HepG2 (cell line): ENCODE data around the gene POLH. TPM values are rescaled to one million over a fixed set of nuclear protein-coding genes. Genes with fewer than 3 reads are reported as not detected.

ENCODE experiments used
- ETV5 ChIP-seq: IDR thresholded peaks from 2 replicates; pipeline ENCODE4 v1.6.1; 2018; ENCODE audit warnings: missing biosample characterization, missing genetic modification reagents, inconsistent platforms, borderline replicate concordance
- HMG20A ChIP-seq: IDR thresholded peaks from 2 replicates; pipeline ENCODE4 v1.6.1; 2016; ENCODE audit warnings: borderline replicate concordance
- MAF1 ChIP-seq: sonication (generic); formaldehyde crosslinking; IDR thresholded peaks from 2 replicates; pipeline ENCODE4 v1.5.0; 2020; ENCODE audit warnings: missing genetic modification reagents, borderline replicate concordance
- MTF1 ChIP-seq: sonication (generic); formaldehyde crosslinking; IDR thresholded peaks from 2 replicates; pipeline ENCODE4 v1.5.0; 2020; ENCODE audit warnings: missing genetic modification reagents
- NBN ChIP-seq: fragments of 450-650 bp; conservative IDR thresholded peaks from 2 replicates; pipeline ENCODE4 v1.6.1; 2017
- PAF1 ChIP-seq: IDR thresholded peaks from 2 replicates; pipeline ENCODE4 v1.6.1; 2016; ENCODE audit warnings: missing genetic modification reagents, missing compliant biosample characterization
- SMAD1 ChIP-seq: sonication (generic); formaldehyde crosslinking; IDR thresholded peaks from 2 replicates; pipeline ENCODE4 v1.4.0; 2020; ENCODE audit warnings: missing genetic modification reagents, low read depth, mild to moderate bottlenecking, borderline replicate concordance
- THAP11 ChIP-seq: IDR thresholded peaks from 2 replicates; pipeline ENCODE4 v1.6.1; 2016; ENCODE audit warnings: missing biosample characterization, missing genetic modification reagents
- ZFP90 ChIP-seq: sonication (generic); formaldehyde crosslinking; IDR thresholded peaks from 2 replicates; pipeline ENCODE4 v1.8.0; 2022; ENCODE audit warnings: missing genetic modification reagents, mild to moderate bottlenecking, inconsistent platforms, borderline replicate concordance
- ZNF234 ChIP-seq: sonication (generic); formaldehyde crosslinking; conservative IDR thresholded peaks from 2 replicates; pipeline ENCODE4 v1.5.1; 2020; ENCODE audit warnings: mild to moderate bottlenecking, missing genetic modification reagents
- ZNF431 ChIP-seq: sonication (generic); formaldehyde crosslinking; IDR thresholded peaks from 2 replicates; pipeline ENCODE4 v1.9.0; 2022; ENCODE audit warnings: missing genetic modification reagents, low read depth, mild to moderate bottlenecking, borderline replicate concordance
- ZNF883 ChIP-seq: sonication (generic); formaldehyde crosslinking; IDR thresholded peaks from 2 replicates; pipeline ENCODE4 v1.5.1; 2020; ENCODE audit warnings: mild to moderate bottlenecking, missing genetic modification reagents; ENCODE audit errors: not compliant biosample characterization
- polyA plus RNA-seq, 8 experiments: library from polyadenylated mRNA; depleted of rRNA in 3 of 8; stranded (reverse) in 7 of 8; unstranded in 1 of 8; fragments of >200 nt; fragmentation: Illumina TruSeq in 4 of 8; extraction: Trizol in 4 of 8; gene quantifications; 2 replicates each; pipeline versions ENCODE4 v1.2.1 to v1.2.3, GENCODE V29; 2011 to 2016; ENCODE audit warnings: low read depth in 4 of 8, missing spikeins in 1 of 8, mixed read lengths in 1 of 8; ENCODE audit not compliant: insufficient read depth in 1 of 8
- total RNA-seq, 5 experiments: library from RNA; depleted of rRNA; stranded (reverse); fragments of >200 nt; fragmentation: Illumina TruSeq; extraction: Trizol; gene quantifications; 2 replicates each; pipeline ENCODE4 v1.2.3, GENCODE V29; 2016; ENCODE audit warnings: low read depth in 1 of 5
- TF ChIP-seq, protein P1 (sequence below): sonication (generic); formaldehyde crosslinking; IDR thresholded peaks from 2 replicates; pipeline ENCODE4 v1.4.0; 2020; ENCODE audit warnings: missing genetic modification reagents
- TF ChIP-seq, protein P2 (sequence below): sonication (generic); formaldehyde crosslinking; IDR thresholded peaks from 2 replicates; pipeline ENCODE4 v1.5.0; 2020; ENCODE audit warnings: mild to moderate bottlenecking, missing genetic modification reagents
- TF ChIP-seq, protein P3 (sequence below): IDR thresholded peaks from 2 replicates; pipeline ENCODE4 v1.6.1; 2016; ENCODE audit warnings: mild to moderate bottlenecking
- TF ChIP-seq, protein P4 (sequence below): sonication (generic); formaldehyde crosslinking; IDR thresholded peaks from 2 replicates; pipeline ENCODE4 v1.4.0; 2020; ENCODE audit warnings: missing genetic modification reagents
- TF ChIP-seq, protein P5 (sequence below): IDR thresholded peaks from 2 replicates; pipeline ENCODE4 v1.6.1; 2012; ENCODE audit warnings: low read depth, low read length, improper control_type of control experiment
- TF ChIP-seq, protein P6 (sequence below): sonication (generic); formaldehyde crosslinking; IDR thresholded peaks from 2 replicates; pipeline ENCODE4 v1.8.0; 2022; ENCODE audit warnings: missing genetic modification reagents, mild to moderate bottlenecking, borderline replicate concordance

The POLH gene
- total and polyA plus RNA-seq, 2 of the 13 experiments (the other 11 are each of a cell fraction or from before 2014, with no cell fraction given) = 11.6 to 25.0 TPM

DNA sequence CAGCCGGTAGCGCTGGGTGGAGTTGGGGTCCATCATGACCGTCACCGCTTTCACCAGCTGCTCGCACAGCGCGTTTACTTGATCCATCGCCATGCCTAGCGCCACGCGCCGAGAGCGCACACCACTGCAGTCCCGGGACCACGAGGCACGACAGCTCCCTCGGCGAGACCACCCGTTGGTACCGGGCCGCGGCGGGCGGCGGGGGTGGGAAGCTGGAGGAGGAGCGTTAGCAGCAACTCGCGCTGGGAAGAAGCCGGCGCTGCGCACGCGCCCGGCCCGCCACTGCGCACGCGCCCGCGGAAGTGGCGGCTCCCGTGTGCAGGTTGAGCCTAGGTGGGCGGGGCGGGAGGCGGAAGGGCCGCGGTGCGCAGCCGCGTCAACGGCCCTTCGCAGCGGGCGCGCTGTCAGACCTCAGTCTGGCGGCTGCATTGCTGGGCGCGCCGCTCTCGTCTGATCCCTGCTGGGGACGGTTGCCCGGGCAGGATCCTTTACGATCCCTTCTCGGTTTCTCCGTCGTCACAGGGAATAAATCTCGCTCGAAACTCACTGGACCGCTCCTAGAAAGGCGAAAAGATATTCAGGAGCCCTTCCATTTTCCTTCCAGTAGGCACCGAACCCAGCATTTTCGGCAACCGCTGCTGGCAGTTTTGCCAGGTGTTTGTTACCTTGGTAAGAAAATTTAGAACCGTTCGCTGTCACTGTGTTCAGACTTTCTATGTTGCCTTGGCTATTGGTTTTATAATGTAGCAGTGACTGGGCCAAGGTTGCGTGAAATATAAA, at the start of gene POLH, which contains the start of gene XPO5 (continued):
- TF ChIP-seq THAP11 (CRISPR knock-in tag) (peak; percentile 90), NBN (no peak), PAF1 (CRISPR knock-in tag) (no peak), ZNF234 (peak; percentile 87), HMG20A (CRISPR knock-in tag) (0 out of 2 replicates have a peak, but pooled peaks have one; percentile 8), SMAD1 (CRISPR knock-in tag) (peak; percentile 96; the same call in 1 of the 2 replicates), ZNF883 (CRISPR knock-in tag) (peak; percentile 82), MAF1 (CRISPR knock-in tag) (peak; percentile 79; the same call in 1 of the 2 replicates), MTF1 (0 out of 2 replicates have a peak, but pooled peaks have one; percentile 80), ETV5 (CRISPR knock-in tag) (peak; percentile 61), ZFP90 (CRISPR knock-in tag) (peak; percentile 99), ZNF431 (CRISPR knock-in tag) (peak; percentile 58; the same call in 1 of the 2 replicates)
- TF ChIP-seq, protein P1, sequence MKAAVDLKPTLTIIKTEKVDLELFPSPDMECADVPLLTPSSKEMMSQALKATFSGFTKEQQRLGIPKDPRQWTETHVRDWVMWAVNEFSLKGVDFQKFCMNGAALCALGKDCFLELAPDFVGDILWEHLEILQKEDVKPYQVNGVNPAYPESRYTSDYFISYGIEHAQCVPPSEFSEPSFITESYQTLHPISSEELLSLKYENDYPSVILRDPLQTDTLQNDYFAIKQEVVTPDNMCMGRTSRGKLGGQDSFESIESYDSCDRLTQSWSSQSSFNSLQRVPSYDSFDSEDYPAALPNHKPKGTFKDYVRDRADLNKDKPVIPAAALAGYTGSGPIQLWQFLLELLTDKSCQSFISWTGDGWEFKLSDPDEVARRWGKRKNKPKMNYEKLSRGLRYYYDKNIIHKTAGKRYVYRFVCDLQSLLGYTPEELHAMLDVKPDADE (CRISPR knock-in tag) = peak; percentile 98
- TF ChIP-seq, protein P2, sequence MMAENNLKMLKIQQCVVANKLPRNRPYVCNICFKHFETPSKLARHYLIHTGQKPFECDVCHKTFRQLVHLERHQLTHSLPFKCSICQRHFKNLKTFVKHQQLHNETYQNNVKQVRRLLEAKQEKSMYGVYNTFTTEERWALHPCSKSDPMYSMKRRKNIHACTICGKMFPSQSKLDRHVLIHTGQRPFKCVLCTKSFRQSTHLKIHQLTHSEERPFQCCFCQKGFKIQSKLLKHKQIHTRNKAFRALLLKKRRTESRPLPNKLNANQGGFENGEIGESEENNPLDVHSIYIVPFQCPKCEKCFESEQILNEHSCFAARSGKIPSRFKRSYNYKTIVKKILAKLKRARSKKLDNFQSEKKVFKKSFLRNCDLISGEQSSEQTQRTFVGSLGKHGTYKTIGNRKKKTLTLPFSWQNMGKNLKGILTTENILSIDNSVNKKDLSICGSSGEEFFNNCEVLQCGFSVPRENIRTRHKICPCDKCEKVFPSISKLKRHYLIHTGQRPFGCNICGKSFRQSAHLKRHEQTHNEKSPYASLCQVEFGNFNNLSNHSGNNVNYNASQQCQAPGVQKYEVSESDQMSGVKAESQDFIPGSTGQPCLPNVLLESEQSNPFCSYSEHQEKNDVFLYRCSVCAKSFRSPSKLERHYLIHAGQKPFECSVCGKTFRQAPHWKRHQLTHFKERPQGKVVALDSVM (CRISPR knock-in tag) = peak; percentile 59
- TF ChIP-seq, protein P3, sequence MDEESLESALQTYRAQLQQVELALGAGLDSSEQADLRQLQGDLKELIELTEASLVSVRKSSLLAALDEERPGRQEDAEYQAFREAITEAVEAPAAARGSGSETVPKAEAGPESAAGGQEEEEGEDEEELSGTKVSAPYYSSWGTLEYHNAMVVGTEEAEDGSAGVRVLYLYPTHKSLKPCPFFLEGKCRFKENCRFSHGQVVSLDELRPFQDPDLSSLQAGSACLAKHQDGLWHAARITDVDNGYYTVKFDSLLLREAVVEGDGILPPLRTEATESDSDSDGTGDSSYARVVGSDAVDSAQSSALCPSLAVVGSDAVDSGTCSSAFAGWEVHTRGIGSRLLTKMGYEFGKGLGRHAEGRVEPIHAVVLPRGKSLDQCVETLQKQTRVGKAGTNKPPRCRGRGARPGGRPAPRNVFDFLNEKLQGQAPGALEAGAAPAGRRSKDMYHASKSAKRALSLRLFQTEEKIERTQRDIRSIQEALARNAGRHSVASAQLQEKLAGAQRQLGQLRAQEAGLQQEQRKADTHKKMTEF = peak; percentile 87
- TF ChIP-seq, protein P4, sequence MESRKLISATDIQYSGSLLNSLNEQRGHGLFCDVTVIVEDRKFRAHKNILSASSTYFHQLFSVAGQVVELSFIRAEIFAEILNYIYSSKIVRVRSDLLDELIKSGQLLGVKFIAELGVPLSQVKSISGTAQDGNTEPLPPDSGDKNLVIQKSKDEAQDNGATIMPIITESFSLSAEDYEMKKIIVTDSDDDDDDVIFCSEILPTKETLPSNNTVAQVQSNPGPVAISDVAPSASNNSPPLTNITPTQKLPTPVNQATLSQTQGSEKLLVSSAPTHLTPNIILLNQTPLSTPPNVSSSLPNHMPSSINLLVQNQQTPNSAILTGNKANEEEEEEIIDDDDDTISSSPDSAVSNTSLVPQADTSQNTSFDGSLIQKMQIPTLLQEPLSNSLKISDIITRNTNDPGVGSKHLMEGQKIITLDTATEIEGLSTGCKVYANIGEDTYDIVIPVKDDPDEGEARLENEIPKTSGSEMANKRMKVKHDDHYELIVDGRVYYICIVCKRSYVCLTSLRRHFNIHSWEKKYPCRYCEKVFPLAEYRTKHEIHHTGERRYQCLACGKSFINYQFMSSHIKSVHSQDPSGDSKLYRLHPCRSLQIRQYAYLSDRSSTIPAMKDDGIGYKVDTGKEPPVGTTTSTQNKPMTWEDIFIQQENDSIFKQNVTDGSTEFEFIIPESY (CRISPR knock-in tag) = peak; percentile 5; the same call in 1 of the 2 replicates
- TF ChIP-seq, protein P5, sequence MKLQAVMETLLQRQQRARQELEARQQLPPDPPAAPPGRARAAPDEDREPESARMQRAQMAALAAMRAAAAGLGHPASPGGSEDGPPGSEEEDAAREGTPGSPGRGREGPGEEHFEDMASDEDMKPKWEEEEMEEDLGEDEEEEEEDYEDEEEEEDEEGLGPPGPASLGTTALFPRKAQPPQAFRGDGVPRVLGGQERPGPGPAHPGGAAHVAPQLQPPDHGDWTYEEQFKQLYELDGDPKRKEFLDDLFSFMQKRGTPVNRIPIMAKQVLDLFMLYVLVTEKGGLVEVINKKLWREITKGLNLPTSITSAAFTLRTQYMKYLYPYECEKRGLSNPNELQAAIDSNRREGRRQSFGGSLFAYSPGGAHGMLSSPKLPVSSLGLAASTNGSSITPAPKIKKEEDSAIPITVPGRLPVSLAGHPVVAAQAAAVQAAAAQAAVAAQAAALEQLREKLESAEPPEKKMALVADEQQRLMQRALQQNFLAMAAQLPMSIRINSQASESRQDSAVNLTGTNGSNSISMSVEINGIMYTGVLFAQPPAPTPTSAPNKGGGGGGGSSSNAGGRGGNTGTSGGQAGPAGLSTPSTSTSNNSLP = no peak
- TF ChIP-seq, protein P6, sequence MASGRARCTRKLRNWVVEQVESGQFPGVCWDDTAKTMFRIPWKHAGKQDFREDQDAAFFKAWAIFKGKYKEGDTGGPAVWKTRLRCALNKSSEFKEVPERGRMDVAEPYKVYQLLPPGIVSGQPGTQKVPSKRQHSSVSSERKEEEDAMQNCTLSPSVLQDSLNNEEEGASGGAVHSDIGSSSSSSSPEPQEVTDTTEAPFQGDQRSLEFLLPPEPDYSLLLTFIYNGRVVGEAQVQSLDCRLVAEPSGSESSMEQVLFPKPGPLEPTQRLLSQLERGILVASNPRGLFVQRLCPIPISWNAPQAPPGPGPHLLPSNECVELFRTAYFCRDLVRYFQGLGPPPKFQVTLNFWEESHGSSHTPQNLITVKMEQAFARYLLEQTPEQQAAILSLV (CRISPR knock-in tag) = peak; percentile 88; the same call in 1 of the 2 replicates
